Activated naive CD8-positive, alpha-beta T cell (primary cell): Measurements from ENCODE around the gene DNAI2.

Experiments
- H3K27ac Mint-ChIP-seq: one replicate; pipeline ENCODE4 v1.8.0; 2021; ENCODE audit warnings: mixed read lengths
- H3K27me3 Mint-ChIP-seq: one replicate; pipeline ENCODE4 v1.8.0; 2021; ENCODE audit warnings: mixed read lengths
- H3K36me3 Mint-ChIP-seq: one replicate; pipeline ENCODE4 v1.8.0; 2021; ENCODE audit warnings: mixed read lengths
- H3K4me1 Mint-ChIP-seq: one replicate; pipeline ENCODE4 v1.8.0; 2021; ENCODE audit warnings: low read depth, mixed read lengths
- H3K4me3 Mint-ChIP-seq: one replicate; pipeline ENCODE4 v1.8.0; 2021; ENCODE audit warnings: mild to moderate bottlenecking, mixed read lengths
- H3K9me3 Mint-ChIP-seq: one replicate; pipeline ENCODE4 v1.8.0; 2021; ENCODE audit warnings: low read depth, mixed read lengths

Gene DNAI2

GRCh38 chr17:74343526-74344284 lies 69.7 kb downstream of the DNAI2 start:
- H3K27me3 Mint-ChIP-seq, result peaks cover 2% of the 10 kb centered on the region
- no peaks in the 10 kb centered on the region for H3K4me1 Mint-ChIP-seq
- H3K9me3 Mint-ChIP-seq, result no peaks in the 10 kb centered on the region
- H3K27ac Mint-ChIP-seq, result no peak overlapping the region
- H3K36me3 Mint-ChIP-seq, result no peaks in the 10 kb centered on the region
- H3K4me3 Mint-ChIP-seq, result no peak overlapping the region

GRCh38 chr17:74344658-74345057 lies 70.6 kb downstream of the DNAI2 start:
- Mint-ChIP-seq H3K27ac (no peak overlapping the region), H3K4me3 (no peak overlapping the region), H3K9me3 (no peaks in the 10 kb centered on the region), H3K4me1 (no peaks in the 10 kb centered on the region), H3K27me3 (peaks cover 2% of the 10 kb centered on the region), H3K36me3 (no peaks in the 10 kb centered on the region)

- Mint-ChIP-seq H3K36me3 (no peaks in the 10 kb centered on the region), H3K9me3 (no peaks in the 10 kb centered on the region), H3K4me1 (no peaks in the 10 kb centered on the region), H3K27ac (no peak overlapping the region), H3K4me3 (no peak overlapping the region), H3K27me3 (peaks cover 4% of the 10 kb centered on the region)
These were observed 71.6 kb downstream of the DNAI2 start for GRCh38 chr17:74345433-74346241.

GRCh38 chr17:74347646-74348045 lies 73.6 kb downstream of the DNAI2 start:
- no peak overlapping the region for H3K4me3 Mint-ChIP-seq
- H3K36me3 Mint-ChIP-seq, result no peaks in the 10 kb centered on the region
- H3K9me3 Mint-ChIP-seq, result no peaks in the 10 kb centered on the region
- no peak overlapping the region for H3K27ac Mint-ChIP-seq
- peaks cover 4% of the 10 kb centered on the region for H3K27me3 Mint-ChIP-seq
- no peaks in the 10 kb centered on the region for H3K4me1 Mint-ChIP-seq

GRCh38 chr17:74349120-74349519 lies 75.1 kb downstream of the DNAI2 start:
- Mint-ChIP-seq H3K9me3 (no peaks in the 10 kb centered on the region), H3K27ac (no peak overlapping the region), H3K4me3 (no peak overlapping the region), H3K27me3 (peaks cover 11% of the 10 kb centered on the region), H3K36me3 (no peaks in the 10 kb centered on the region), H3K4me1 (peaks cover 6% of the 10 kb centered on the region)

- H3K4me3 Mint-ChIP-seq, result no peak overlapping the region
- H3K27ac Mint-ChIP-seq, result no peak overlapping the region
- no peaks in the 10 kb centered on the region for H3K9me3 Mint-ChIP-seq
- peaks cover 6% of the 10 kb centered on the region for H3K4me1 Mint-ChIP-seq
- peaks cover 14% of the 10 kb centered on the region for H3K27me3 Mint-ChIP-seq
- no peaks in the 10 kb centered on the region for H3K36me3 Mint-ChIP-seq
These were observed 76.5 kb downstream of the DNAI2 start for GRCh38 chr17:74350486-74350885.

- Mint-ChIP-seq H3K4me1 (peaks cover 6% of the 10 kb centered on the region), H3K27me3 (peaks cover 18% of the 10 kb centered on the region), H3K27ac (no peak overlapping the region), H3K9me3 (no peaks in the 10 kb centered on the region), H3K4me3 (no peak overlapping the region), H3K36me3 (no peaks in the 10 kb centered on the region)
These were observed 77.6 kb downstream of the DNAI2 start for GRCh38 chr17:74351552-74352210.

GRCh38 chr17:74353446-74354060 lies 79.5 kb downstream of the DNAI2 start:
- Mint-ChIP-seq H3K4me1 (peaks cover 10% of the 10 kb centered on the region), H3K27me3 (peaks cover 21% of the 10 kb centered on the region), H3K9me3 (no peaks in the 10 kb centered on the region), H3K27ac (no peak overlapping the region), H3K4me3 (no peak overlapping the region), H3K36me3 (no peaks in the 10 kb centered on the region)

- Mint-ChIP-seq H3K4me3 (no peak overlapping the region), H3K9me3 (no peaks in the 10 kb centered on the region), H3K36me3 (no peaks in the 10 kb centered on the region), H3K4me1 (peaks cover 11% of the 10 kb centered on the region), H3K27ac (no peak overlapping the region), H3K27me3 (peaks cover 25% of the 10 kb centered on the region)
These were observed 80.1 kb downstream of the DNAI2 start for GRCh38 chr17:74354123-74354522.

- Mint-ChIP-seq H3K4me3 (no peak overlapping the region), H3K36me3 (no peaks in the 10 kb centered on the region), H3K9me3 (no peaks in the 10 kb centered on the region), H3K4me1 (peaks cover 11% of the 10 kb centered on the region), H3K27ac (no peak overlapping the region), H3K27me3 (peaks cover 26% of the 10 kb centered on the region)
These were observed 80.5 kb downstream of the DNAI2 start for GRCh38 chr17:74354561-74354960.

- Mint-ChIP-seq H3K27ac (no peak overlapping the region), H3K4me1 (peaks cover 11% of the 10 kb centered on the region), H3K27me3 (peaks cover 25% of the 10 kb centered on the region), H3K36me3 (no peaks in the 10 kb centered on the region), H3K9me3 (no peaks in the 10 kb centered on the region), H3K4me3 (no peak overlapping the region)
These were observed 81.0 kb downstream of the DNAI2 start for GRCh38 chr17:74355065-74355464.

- no peaks in the 10 kb centered on the region for H3K9me3 Mint-ChIP-seq
- H3K27ac Mint-ChIP-seq, result no peak overlapping the region
- peaks cover 11% of the 10 kb centered on the region for H3K4me1 Mint-ChIP-seq
- H3K36me3 Mint-ChIP-seq, result no peaks in the 10 kb centered on the region
- no peak overlapping the region for H3K4me3 Mint-ChIP-seq
- peaks cover 31% of the 10 kb centered on the region for H3K27me3 Mint-ChIP-seq
These were observed 82.8 kb downstream of the DNAI2 start for GRCh38 chr17:74356646-74357465.

- Mint-ChIP-seq H3K4me1 (peaks cover 11% of the 10 kb centered on the region), H3K9me3 (no peaks in the 10 kb centered on the region), H3K27me3 (peaks cover 31% of the 10 kb centered on the region), H3K36me3 (no peaks in the 10 kb centered on the region), H3K4me3 (no peak overlapping the region), H3K27ac (no peak overlapping the region)
These were observed 83.4 kb downstream of the DNAI2 start for GRCh38 chr17:74357466-74357809.

GRCh38 chr17:74358697-74359096 lies 84.7 kb downstream of the DNAI2 start:
- Mint-ChIP-seq H3K27me3 (peaks cover 29% of the 10 kb centered on the region), H3K27ac (no peak overlapping the region), H3K4me1 (peaks cover 7% of the 10 kb centered on the region), H3K9me3 (no peaks in the 10 kb centered on the region), H3K36me3 (no peaks in the 10 kb centered on the region), H3K4me3 (peak overlapping the region; percentile 17)
